HUES48 (cell line): Measurements from ENCODE around the gene FLOT1.

Experiments used
- H3K27ac ChIP-seq: one replicate; pipeline ENCODE4 v1.7.0; 2013; ENCODE audit warnings: low read depth, low read length, inconsistent platforms
- H3K27me3 ChIP-seq: 2 replicates; pipeline ENCODE4 v1.6.1; 2013; ENCODE audit warnings: mild to moderate bottlenecking, low read length; ENCODE audit not compliant: control insufficient read depth, insufficient read depth
- H3K36me3 ChIP-seq: 2 replicates; pipeline ENCODE4 v1.6.1; 2013; ENCODE audit warnings: low read length; ENCODE audit not compliant: control insufficient read depth, insufficient read depth
- H3K4me1 ChIP-seq: 2 replicates; pipeline ENCODE4 v1.6.1; 2013; ENCODE audit warnings: mild to moderate bottlenecking, low read length; ENCODE audit not compliant: control insufficient read depth, insufficient read depth
- H3K4me3 ChIP-seq: 2 replicates; pipeline ENCODE4 v1.5.1; 2013; ENCODE audit warnings: mild to moderate bottlenecking, low read depth, low read length
- H3K9ac ChIP-seq: 2 replicates; pipeline ENCODE4 v1.6.1; 2013; ENCODE audit warnings: mild to moderate bottlenecking, low read depth, low read length, moderate library complexity
- H3K9me3 ChIP-seq: 2 replicates; pipeline ENCODE4 v1.6.1; 2013; ENCODE audit warnings: low read length; ENCODE audit not compliant: control insufficient read depth, insufficient read depth

FLOT1 gene

GRCh38 chr6:30683183-30683979 lies 59.1 kb downstream of the FLOT1 start:
- H3K4me3 ChIP-seq, result peak overlapping the region; percentile 47
- peak overlapping the region; percentile 45 for H3K9ac ChIP-seq
- H3K27me3 ChIP-seq, result no peaks in the 10 kb centered on the region
- no peaks in the 10 kb centered on the region for H3K9me3 ChIP-seq
- H3K27ac ChIP-seq, result peak overlapping the region; percentile 84
- peaks cover 39% of the 10 kb centered on the region for H3K4me1 ChIP-seq
- H3K36me3 ChIP-seq, result peaks cover 4% of the 10 kb centered on the region

- Histone ChIP-seq H3K4me1 (peaks cover 35% of the 10 kb centered on the region), H3K27me3 (no peaks in the 10 kb centered on the region), H3K4me3 (peak overlapping the region; percentile 47), H3K27ac (peak overlapping the region; percentile 84), H3K9me3 (no peaks in the 10 kb centered on the region), H3K36me3 (peaks cover 11% of the 10 kb centered on the region; the same call in 1 of the 2 replicates), H3K9ac (peak overlapping the region; percentile 45)
These were observed 60.1 kb downstream of the FLOT1 start for GRCh38 chr6:30682143-30683117.

- Histone ChIP-seq H3K9me3 (no peaks in the 10 kb centered on the region), H3K4me3 (no peak overlapping the region), H3K27ac (peak overlapping the region; percentile 84), H3K36me3 (peaks cover 17% of the 10 kb centered on the region), H3K4me1 (peaks cover 35% of the 10 kb centered on the region), H3K27me3 (no peaks in the 10 kb centered on the region), H3K9ac (no peak overlapping the region)
These were observed 60.7 kb downstream of the FLOT1 start for GRCh38 chr6:30681766-30682142.

GRCh38 chr6:30679765-30680535 lies 62.5 kb downstream of the FLOT1 start:
- Histone ChIP-seq H3K4me3 (no peak overlapping the region), H3K9ac (no peak overlapping the region), H3K36me3 (peaks cover 24% of the 10 kb centered on the region), H3K9me3 (no peaks in the 10 kb centered on the region), H3K27me3 (no peaks in the 10 kb centered on the region), H3K27ac (peak overlapping the region; percentile 49), H3K4me1 (peaks cover 31% of the 10 kb centered on the region)

GRCh38 chr6:30678964-30679726 lies 63.3 kb downstream of the FLOT1 start:
- H3K9ac ChIP-seq, result no peak overlapping the region
- peaks cover 24% of the 10 kb centered on the region for H3K36me3 ChIP-seq
- H3K4me3 ChIP-seq, result peak overlapping the region; percentile 50; the same call in 1 of the 2 replicates

More at GRCh38 chr6:30678964-30679726, 63.3 kb downstream of the FLOT1 start:
- H3K4me1 ChIP-seq, result peaks cover 29% of the 10 kb centered on the region
- H3K9me3 ChIP-seq, result no peaks in the 10 kb centered on the region
- H3K27me3 ChIP-seq, result no peaks in the 10 kb centered on the region
- H3K27ac ChIP-seq, result no peak overlapping the region
